Stimulated activated CD4-positive, alpha-beta T cell treated with anti-CD3 and anti-CD28 coated beads, Interleukin-4, amount 100 ng/mL, for 24 hours (primary cell): ENCODE data around the gene STAT4.
A peak's percentile ranks its signal among the peaks of the same experiment; 100 is the strongest.

Experiments used
- DNase-seq: peaks from one replicate; pipeline ENCODE4 v3.0.0-alpha.2; 2020

The STAT4 gene

GRCh38 chr2:191128911-191129304 is 21.9 kb downstream of the STAT4 start:
- DNase-seq = no peak

GRCh38 chr2:191128172-191128910 is 22.5 kb downstream of the STAT4 start:
- no peak for DNase-seq

DNA sequence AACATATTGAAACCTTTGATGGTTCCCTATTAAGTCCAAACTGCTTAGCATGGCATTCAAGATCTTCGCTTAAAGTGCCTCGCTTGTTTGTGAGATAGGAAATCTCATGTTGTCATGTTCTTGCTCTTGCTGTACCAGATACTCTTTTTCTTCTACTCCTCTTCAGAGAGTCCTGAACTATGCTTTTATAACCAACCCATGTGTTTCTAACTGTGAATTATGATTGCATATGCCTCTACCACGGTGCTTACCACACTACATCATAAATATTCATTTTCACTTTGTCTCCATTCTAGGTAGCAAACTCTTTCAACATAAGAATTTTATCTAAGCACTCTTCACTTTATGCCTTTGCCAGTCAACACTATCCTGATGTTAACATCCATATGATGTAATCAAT is 23.6 kb downstream of the STAT4 start:
- no peak for DNase-seq

DNA sequence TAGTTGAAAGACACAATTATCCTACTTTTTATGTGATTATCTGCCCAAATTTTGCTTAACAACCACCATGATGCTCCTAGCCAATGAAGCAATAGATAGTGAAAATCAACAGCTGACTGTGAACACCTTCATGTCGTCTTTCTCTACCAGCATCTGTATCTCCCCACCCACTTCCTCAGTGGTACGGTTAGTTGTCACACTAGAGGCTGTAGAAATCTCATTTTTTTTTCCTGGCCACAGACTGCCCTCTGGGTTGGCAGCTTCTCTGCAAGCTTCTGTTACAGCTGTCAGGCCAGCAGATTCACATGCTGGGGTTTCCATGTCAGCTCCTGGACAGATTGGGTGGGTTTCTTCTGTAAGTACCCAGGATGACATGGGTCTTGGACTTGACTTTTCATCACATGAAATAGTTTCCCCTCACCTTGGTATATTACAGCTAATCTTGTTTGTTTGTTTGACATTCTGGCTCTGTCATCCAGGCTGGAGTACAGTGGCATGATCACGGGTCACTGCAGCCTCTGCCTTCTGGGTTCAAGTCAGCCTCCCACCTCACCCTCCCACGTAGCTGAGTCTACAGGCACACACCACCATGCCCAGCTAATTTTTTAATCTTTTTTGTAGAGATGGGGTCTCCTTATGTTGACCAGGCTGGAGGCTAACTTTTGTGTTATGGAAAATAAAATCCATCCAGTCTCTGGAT is 24.3 kb downstream of the STAT4 start:
- no peak for DNase-seq

GRCh38 chr2:191125646-191126045 is 25.1 kb downstream of the STAT4 start:
- no peak for DNase-seq

GRCh38 chr2:191122638-191123294 is 28.0 kb downstream of the STAT4 start:
- no peak for DNase-seq

DNA sequence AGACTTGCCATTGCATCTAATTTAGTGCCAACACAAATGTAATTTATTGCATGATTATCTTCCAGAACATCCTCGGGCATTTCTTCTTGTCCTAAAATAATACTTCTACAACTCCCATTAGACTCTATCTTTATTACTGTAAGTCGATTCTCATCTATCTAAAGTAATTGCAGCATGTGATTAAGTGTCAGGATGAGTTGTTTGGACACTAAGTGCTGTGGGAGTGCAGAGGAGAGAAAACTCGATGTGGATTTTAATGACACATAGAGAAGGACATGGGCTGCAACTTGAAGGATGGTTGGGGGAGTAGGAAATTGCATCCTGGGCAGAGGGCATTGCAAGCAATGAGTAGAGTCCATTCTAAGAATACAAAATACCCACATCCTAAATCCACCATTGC is 33.5 kb downstream of the STAT4 start:
- DNase-seq = no peak

DNA sequence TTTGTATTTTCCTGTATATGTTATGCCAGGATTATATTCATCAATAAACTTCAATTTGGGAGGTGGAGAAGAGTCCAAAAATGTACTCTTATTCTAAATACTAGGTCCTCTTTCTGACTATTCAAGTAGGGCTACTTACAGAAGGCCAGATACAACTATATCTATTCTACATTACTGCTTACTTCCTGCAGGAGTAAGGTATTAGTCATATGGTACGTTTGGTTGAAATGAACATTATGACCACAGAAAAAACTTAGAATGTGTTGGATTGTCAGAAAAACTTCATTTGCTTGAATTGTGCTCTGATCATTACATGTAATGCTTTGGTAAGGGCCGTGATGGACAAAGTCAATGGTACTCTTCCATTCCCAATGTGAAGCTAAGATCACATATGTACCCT is 35.0 kb downstream of the STAT4 start:
- no peak for DNase-seq

- DNase-seq = peak; percentile 75
Measured at GRCh38 chr2:191115391-191115790, 35.4 kb downstream of the STAT4 start.

GRCh38 chr2:191114403-191114886 is 36.3 kb downstream of the STAT4 start:
- DNase-seq = peak; percentile 44

DNA sequence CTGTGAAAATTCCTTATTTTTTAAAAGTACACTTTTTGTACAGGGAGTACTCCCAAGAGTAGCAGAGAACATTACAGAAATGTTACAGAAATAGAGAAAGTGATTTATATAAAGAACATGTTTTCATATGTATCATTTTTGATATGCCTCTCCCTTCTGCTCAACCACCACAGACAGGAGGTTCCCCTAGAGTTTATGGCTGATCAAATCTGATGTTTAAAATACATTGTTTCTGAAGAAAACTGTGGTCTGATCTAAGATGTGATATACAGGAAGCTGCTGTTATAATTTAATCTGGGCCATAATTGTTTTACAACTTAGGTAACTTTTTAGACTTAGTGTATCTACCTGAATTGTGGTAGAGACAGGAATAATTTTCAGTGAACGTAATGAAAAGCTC is 37.0 kb downstream of the STAT4 start:
- DNase-seq = no peak

GRCh38 chr2:191112448-191112901 is 38.3 kb downstream of the STAT4 start:
- no peak for DNase-seq

GRCh38 chr2:191109888-191110287 is 40.9 kb downstream of the STAT4 start:
- peak; percentile 59 for DNase-seq

DNA sequence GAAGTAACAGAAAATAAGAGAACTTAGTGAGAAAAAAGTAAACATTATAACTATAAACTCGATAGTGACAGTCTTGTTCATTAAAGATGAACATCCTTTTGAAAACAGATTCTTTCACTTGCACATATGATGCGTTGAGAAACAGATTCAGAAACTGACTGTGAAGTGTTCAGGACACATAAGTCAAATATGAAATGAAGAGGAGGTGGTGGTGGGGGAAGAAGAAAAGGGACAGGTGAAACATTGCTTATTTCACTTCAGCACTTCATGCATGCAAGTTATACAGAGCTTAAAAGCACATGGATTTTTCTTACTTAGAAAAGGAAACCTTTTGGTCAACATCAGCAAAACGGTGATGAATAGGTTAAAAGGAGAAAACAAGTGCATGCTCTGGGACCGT is 42.5 kb downstream of the STAT4 start:
- no peak for DNase-seq

DNA sequence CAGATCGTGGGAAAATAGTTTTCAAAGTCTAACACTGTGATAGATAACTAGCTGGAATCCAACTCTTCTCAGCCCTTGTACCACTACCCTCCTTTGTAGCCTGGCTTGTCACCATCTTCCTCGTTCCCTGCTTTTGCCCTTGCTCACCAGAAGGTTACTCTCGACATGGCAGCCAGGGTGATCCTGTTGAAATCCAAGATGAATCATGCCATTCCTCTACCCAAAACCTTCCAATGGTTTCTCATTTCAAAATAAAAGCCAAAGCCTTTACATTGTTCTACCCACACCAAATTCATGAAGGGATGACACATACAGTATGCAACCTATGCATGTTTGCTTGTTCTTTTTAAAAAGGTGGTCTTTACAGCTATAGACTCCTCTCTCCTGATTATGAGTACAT is 45.7 kb downstream of the STAT4 start:
- DNase-seq = no peak

- DNase-seq = no peak
Measured at GRCh38 chr2:191103774-191104173, 47.0 kb downstream of the STAT4 start.

- no peak for DNase-seq
Measured at GRCh38 chr2:191100216-191100615, 50.6 kb downstream of the STAT4 start.

GRCh38 chr2:191087311-191087710 is 63.5 kb downstream of the STAT4 start:
- no peak for DNase-seq

DNA sequence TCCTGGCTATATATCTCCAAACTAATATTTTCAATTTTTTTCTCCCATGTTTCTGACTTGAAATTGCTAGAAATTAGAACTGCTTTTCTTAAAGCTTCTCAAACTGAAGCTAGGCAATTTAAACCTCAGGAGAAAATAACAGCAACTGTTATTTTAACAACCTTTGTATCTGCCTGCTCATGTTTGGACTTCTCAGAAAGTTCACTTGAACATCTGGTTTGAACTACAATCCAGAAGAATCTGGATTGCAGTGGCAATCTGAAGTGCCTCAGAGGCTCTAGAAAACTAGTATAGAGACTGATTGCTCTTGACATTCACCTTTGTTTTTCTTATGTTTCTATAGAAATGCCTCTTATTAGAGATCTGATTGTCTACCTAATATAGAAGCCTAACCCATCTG is 64.1 kb downstream of the STAT4 start:
- DNase-seq = no peak

- no peak for DNase-seq
Measured at GRCh38 chr2:191083540-191083939, 67.3 kb downstream of the STAT4 start.

GRCh38 chr2:191082321-191082720 is 68.5 kb downstream of the STAT4 start:
- DNase-seq = no peak

DNA sequence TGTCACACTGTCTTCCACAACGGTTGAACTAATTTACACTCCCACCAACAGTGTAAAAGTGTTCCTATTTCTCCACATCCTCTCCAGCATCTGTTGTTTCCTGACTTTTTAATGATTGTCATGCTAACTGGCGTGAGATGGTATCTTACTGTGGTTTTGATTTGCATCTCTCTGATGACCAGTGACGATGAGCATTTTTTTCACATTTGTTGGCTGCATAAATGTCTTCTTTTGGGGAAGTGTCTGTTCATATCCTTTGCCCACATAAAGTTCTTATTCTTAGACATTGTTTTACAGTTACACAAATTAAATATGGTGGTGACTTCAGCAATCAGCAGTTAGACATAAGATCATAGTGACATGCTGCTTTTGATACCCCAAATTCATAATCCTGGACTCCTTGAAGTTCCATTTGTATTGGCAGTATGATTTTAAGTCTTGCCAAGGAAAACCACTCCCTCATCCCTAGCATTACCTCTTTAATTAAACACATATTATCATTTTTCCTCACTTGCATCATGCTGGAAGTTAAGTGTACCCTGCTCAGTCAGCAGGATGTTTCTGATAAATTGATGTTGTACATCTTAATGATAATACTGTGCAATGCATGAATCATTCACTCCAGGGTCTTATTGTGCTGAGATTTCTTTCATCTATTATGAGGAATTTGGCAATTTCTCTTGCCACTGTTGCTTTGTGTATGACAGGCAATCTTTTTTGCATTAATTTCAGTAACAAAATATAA is 69.2 kb downstream of the STAT4 start:
- no peak for DNase-seq
